Body of pancreas (tissue), 4 donors: ENCODE data around the gene EEF1G. TPM values are rescaled to one million over a fixed set of nuclear protein-coding genes. Genes with fewer than 3 reads are reported as not detected.

Source experiments
- ATAC-seq: fragments of 150-250 bp; one replicate; pipeline ENCODE4 v1.9.1; 2016
- DNase-seq, 4 donors: peaks; one replicate each; pipeline ENCODE4 v3.0.0-alpha.2; 2019
- H3K27ac ChIP-seq, 4 donors: fragments of 200-600 bp; sonication (generic); 1 replicate in 3 of 4; 2 replicates in 1 of 4; pipeline versions ENCODE4 v1.5.1 to v1.6.1; 2016 to 2019; ENCODE audit warnings: mild to moderate bottlenecking in 1 of 4, mixed read lengths in 1 of 4, moderate library complexity in 1 of 4
- H3K27me3 ChIP-seq, 2 donors: fragments of 200-600 bp; sonication (generic); one replicate each; pipeline ENCODE4 v1.6.0; 2016; ENCODE audit warnings: mild to moderate bottlenecking in 1 of 2
- H3K36me3 ChIP-seq, 2 donors: fragments of 200-600 bp; sonication (generic); replicated peaks in 1 of 2; 2 replicates each; pipeline ENCODE4 v1.5.1; 2016; ENCODE audit warnings: low read depth in 2 of 2; ENCODE audit not compliant: insufficient read depth in 1 of 2
- H3K4me1 ChIP-seq: fragments of 200-600 bp; sonication (generic); one replicate; pipeline ENCODE4 v1.6.0; 2016
- H3K4me3 ChIP-seq, 2 donors: fragments of 200-600 bp; sonication (generic); 1 replicate in 1 of 2; 2 replicates in 1 of 2; pipeline ENCODE4 v1.5.1; 2016 to 2019
- H3K9me3 ChIP-seq, 3 donors: fragments of 200-600 bp; sonication (generic); 1 replicate in 2 of 3; 2 replicates in 1 of 3; pipeline ENCODE4 v1.5.1; 2016
- CTCF ChIP-seq, 7 experiments: fragments of 450-650 bp in 4 of 7; fragments of 200-600 bp in 3 of 7; sonication (generic) in 3 of 7; IDR thresholded peaks; one replicate each; pipeline ENCODE4 v1.5.1; 2016 to 2019; ENCODE audit warnings: antibody characterized with exemption in 7 of 7
- POLR2A ChIP-seq, 3 donors: fragments of 450-650 bp; IDR thresholded peaks; one replicate each; pipeline ENCODE4 v1.6.1; 2016; ENCODE audit warnings: antibody characterized with exemption in 3 of 3, mild to moderate bottlenecking in 2 of 3
- WGBS, 2 donors: methylation state at CpG; one replicate each; pipeline ENCODE4 v1.1.5; 2017; 5-methylcytosine and 5-hydroxymethylcytosine counted together
- intact Hi-C: fragments of 100-400 bp; cut with DNase I; formaldehyde crosslinking; loops from one replicate; pipeline ENCODE4 v1.15.1; 2023
- total RNA-seq, 2 donors: library from RNA; depleted of rRNA; stranded (reverse); fragments of >200 nt; gene quantifications; one replicate each; pipeline ENCODE4 v1.1.0, GENCODE V29; 2016

EEF1G gene
- total RNA-seq, 2 donors from 2014 or later, result 893 to 1,161 TPM

DNA sequence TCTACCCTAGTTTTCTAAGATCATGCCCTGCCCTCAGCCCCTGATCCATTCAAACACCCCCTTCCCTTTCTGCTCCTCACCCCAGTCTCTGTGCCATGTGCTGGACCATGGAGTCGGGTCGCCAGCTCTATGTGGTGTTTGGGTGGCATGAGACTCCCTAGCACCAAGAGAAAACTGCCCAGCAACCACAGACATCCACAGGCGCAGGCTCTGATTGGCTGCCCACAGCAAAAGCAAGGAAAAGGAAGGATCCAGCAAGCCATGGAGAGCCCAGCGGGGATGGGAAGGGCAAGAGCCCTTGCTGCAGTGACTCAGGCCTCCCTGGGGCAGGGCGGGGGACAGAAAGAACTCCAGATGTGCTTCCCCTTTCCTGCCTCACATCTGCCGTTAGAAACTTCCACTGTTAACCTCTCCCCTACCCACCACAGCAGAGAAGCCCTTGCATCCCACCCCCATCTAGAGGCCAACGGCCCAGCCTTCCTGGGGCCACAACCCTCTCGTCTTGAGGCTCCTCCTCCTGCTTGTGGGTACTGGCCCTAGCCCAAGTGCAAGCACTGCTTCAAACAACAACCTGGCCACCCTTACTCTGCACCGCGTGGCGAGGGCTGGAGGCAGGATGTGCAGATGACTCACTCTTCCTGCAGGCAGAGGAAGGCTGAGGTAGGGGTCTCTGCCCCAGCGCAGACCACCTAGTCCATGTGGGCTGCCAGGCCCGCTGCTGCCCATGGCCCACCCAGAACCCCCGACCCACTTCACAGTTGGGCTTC lies 17.4 kb downstream of the EEF1G start:
- TF ChIP-seq CTCF (IDR thresholded peaks at IDR 0.05), result no peak
- no peak for TF ChIP-seq POLR2A (IDR thresholded peaks at IDR 0.05)
- H3K4me1 ChIP-seq, result peaks cover 73% of the 10 kb centered on the region
- peak; percentile 47 for ATAC-seq
- peak; percentile 64 to 85 (median 80) for DNase-seq
- no peak overlapping the region for H3K4me3 ChIP-seq
- H3K9me3 ChIP-seq, result no peaks in the 10 kb centered on the region
- H3K36me3 ChIP-seq, result peaks cover 0 to 13% of the 10 kb centered on the region in 2 donors
- peak overlapping the region; percentile 36 to 76 (median 61) for H3K27ac ChIP-seq
- H3K27me3 ChIP-seq, result no peaks in the 10 kb centered on the region
- 41 to 50% methylated on average over 7 to 14 of the region's 14 CpGs for WGBS, 2 donors
- intact Hi-C loops, result no loop called here

GRCh38 chr11:62555464-62556107 lies 18.1 kb downstream of the EEF1G start:
- Histone ChIP-seq H3K4me3 (no peak overlapping the region), H3K27me3 (no peaks in the 10 kb centered on the region), H3K27ac (peak overlapping the region; percentile 36 to 76 (median 61)), H3K9me3 (no peaks in the 10 kb centered on the region), H3K4me1 (peaks cover 73% of the 10 kb centered on the region), H3K36me3 (peaks cover 0 to 13% of the 10 kb centered on the region in 2 donors)
- ATAC-seq (no peak), DNase-seq (peak in 1 of 4 donors; percentile 50)
- 18 to 34% methylated on average over 4 of the region's 4 CpGs for WGBS, 2 donors
- intact Hi-C loops, result no loop called here
- TF ChIP-seq CTCF (IDR thresholded peaks at IDR 0.05), result no peak
- TF ChIP-seq POLR2A (IDR thresholded peaks at IDR 0.05), result no peak

DNA sequence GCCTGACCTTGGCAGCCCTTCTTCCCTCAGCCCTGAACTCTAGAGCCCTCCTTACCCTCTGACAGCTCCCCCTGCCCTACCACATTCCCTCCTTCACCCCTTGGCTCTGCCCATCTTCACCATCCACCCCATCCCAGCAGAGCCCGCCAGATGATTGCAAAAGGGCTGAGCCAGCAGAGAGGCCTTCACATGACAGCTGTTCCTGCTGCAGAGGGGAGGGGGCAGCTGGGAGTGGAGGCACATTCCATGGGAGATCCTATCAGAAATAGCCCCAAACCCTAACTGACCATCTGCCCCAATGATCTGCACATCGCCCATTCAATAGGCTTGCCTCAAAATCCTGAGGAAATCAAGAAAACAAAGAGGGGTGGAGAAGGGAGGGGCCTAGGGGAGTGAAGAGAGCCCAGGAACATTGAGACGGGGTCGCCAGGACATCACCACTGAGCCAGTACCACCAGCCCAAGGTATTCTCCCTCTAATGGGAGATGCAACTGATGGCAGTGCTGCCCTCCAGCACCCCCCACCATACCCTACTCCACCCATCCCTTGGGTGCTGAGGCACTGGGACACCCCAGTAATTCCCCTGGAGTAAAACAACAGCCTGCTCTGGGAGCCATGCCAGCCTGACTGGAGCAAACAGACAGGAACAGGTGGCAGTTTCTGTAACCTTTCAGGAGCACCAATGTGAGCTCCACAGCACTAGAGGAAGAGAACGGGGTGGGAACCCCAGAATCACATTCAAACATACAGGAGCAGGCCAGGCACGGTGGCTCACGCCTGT lies 19.1 kb downstream of the EEF1G start:
- intact Hi-C loops, result no loop called here
- 54 to 62% methylated on average over 7 of the region's 7 CpGs for WGBS, 2 donors
- DNase-seq (peak in 3 of 4 donors; percentile 60 to 82 (median 82)), ATAC-seq (no peak)
- no peaks in the 10 kb centered on the region for H3K9me3 ChIP-seq
- no peaks in the 10 kb centered on the region for H3K27me3 ChIP-seq
- TF ChIP-seq CTCF (IDR thresholded peaks at IDR 0.05), result no peak
- H3K4me3 ChIP-seq, result no peak overlapping the region
- H3K4me1 ChIP-seq, result peaks cover 76% of the 10 kb centered on the region
- peaks cover 0 to 10% of the 10 kb centered on the region in 2 donors for H3K36me3 ChIP-seq
- H3K27ac ChIP-seq, result peak overlapping the region; percentile 76 to 88 (median 83)

GRCh38 chr11:62553839-62554361 lies 19.8 kb downstream of the EEF1G start:
- Histone ChIP-seq H3K9me3 (no peaks in the 10 kb centered on the region), H3K27ac (peak overlapping the region; percentile 76 to 88 (median 83)), H3K4me1 (peaks cover 83% of the 10 kb centered on the region), H3K36me3 (peaks cover 0 to 4% of the 10 kb centered on the region in 2 donors), H3K4me3 (no peak overlapping the region), H3K27me3 (no peaks in the 10 kb centered on the region)
- TF ChIP-seq CTCF (IDR thresholded peaks at IDR 0.05) (no peak), POLR2A (IDR thresholded peaks at IDR 0.05) (no peak)
- no peak for ATAC-seq
- DNase-seq, result no peak
- intact Hi-C loops, result no loop called here
- 81 to 87% methylated on average over 7 to 8 of the region's 8 CpGs for WGBS, 2 donors
